ENCODE measurements around the gene ZDHHC12. TPM values are rescaled to one million over a fixed set of nuclear protein-coding genes. Genes with fewer than 3 reads are reported as not detected.

ZDHHC12 gene
- total RNA-seq, 4 donors from 2014 or later: 51.5 to 99.4 (median 77.1) TPM

DNA sequence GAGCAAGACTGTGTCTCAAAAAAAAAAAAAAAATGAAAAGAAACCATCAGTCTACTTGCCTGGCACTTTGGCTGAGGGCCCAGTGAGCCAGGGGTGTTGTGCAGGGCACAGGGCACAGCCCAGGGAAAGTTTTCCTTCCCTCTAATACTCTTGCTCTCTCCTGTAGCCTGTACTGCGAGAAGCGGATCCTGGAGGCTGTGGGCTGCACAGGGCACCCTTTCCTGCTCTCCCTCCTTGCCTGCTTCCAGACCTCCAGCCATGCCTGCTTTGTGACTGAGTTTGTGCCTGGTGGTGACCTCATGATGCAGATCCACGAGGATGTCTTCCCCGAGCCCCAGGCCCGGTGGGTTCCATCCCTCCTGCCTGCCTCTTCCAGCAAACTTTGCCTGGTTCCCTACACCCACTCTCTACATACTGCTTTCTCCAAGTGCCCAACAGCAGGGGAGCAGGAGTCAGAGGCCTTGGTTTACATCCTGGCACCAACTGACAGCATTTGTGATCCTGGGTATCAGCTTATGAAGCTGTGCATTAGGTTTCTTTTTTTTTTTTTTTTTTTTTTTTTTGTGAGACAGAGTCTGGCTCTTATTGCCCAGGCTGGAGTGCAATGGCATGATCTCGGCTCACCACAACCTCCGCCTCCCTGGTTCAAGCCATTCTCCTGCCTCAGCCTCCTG lies 7.2 kb downstream of the ZDHHC12 start:
- WGBS, 2 donors: 76 to 88% methylated on average over 5 to 7 of the region's 7 CpGs
- intact Hi-C loops (cut with DNase I): no loop called here
- H3K4me1 ChIP-seq: peaks cover 0 to 8% (median 0%) of the 10 kb centered on the region in 3 donors
- peaks cover 0 to 45% (median 5%) of the 10 kb centered on the region in 3 donors for H3K36me3 ChIP-seq
- TF ChIP-seq, protein P1, sequence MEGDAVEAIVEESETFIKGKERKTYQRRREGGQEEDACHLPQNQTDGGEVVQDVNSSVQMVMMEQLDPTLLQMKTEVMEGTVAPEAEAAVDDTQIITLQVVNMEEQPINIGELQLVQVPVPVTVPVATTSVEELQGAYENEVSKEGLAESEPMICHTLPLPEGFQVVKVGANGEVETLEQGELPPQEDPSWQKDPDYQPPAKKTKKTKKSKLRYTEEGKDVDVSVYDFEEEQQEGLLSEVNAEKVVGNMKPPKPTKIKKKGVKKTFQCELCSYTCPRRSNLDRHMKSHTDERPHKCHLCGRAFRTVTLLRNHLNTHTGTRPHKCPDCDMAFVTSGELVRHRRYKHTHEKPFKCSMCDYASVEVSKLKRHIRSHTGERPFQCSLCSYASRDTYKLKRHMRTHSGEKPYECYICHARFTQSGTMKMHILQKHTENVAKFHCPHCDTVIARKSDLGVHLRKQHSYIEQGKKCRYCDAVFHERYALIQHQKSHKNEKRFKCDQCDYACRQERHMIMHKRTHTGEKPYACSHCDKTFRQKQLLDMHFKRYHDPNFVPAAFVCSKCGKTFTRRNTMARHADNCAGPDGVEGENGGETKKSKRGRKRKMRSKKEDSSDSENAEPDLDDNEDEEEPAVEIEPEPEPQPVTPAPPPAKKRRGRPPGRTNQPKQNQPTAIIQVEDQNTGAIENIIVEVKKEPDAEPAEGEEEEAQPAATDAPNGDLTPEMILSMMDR (IDR thresholded peaks at IDR 0.05): no peak
- TF ChIP-seq POLR2A (IDR thresholded peaks at IDR 0.05): no peak
- no peak for DNase-seq
- H3K27me3 ChIP-seq: no peaks in the 10 kb centered on the region
- no peaks in the 10 kb centered on the region for H3K9me3 ChIP-seq
- H3K27ac ChIP-seq: no peak overlapping the region
- H3K4me3 ChIP-seq: no peak overlapping the region

DNA sequence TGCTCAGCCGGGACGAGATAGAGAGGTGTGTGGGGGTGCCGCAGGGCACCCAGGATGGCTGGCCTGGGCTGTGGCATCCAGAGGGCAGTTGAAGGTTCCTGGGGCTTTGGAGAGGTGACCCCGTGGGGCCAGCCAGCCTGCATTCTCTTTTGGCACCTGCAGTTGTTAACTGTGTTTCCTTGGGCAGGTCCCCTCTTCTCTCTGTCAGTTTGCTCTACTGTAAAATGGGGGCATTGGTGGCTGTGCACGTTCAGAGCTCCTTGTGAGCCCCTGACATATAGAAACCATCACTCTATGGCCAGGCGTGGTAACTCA lies 8.5 kb downstream of the ZDHHC12 start:
- Histone ChIP-seq H3K4me1 (peaks cover 0 to 8% (median 0%) of the 10 kb centered on the region in 3 donors), H3K4me3 (no peak overlapping the region), H3K27me3 (no peaks in the 10 kb centered on the region), H3K36me3 (peaks cover 0 to 32% (median 0%) of the 10 kb centered on the region in 3 donors), H3K27ac (no peak overlapping the region), H3K9me3 (no peaks in the 10 kb centered on the region)
- TF ChIP-seq POLR2A (IDR thresholded peaks at IDR 0.05): no peak
- TF ChIP-seq, protein P1 (IDR thresholded peaks at IDR 0.05): no peak
- intact Hi-C loops (cut with DNase I): no loop called here
- DNase-seq: no peak
- 20 to 93% methylated on average over 1 to 2 of the region's 6 CpGs for WGBS, 2 donors

DNA sequence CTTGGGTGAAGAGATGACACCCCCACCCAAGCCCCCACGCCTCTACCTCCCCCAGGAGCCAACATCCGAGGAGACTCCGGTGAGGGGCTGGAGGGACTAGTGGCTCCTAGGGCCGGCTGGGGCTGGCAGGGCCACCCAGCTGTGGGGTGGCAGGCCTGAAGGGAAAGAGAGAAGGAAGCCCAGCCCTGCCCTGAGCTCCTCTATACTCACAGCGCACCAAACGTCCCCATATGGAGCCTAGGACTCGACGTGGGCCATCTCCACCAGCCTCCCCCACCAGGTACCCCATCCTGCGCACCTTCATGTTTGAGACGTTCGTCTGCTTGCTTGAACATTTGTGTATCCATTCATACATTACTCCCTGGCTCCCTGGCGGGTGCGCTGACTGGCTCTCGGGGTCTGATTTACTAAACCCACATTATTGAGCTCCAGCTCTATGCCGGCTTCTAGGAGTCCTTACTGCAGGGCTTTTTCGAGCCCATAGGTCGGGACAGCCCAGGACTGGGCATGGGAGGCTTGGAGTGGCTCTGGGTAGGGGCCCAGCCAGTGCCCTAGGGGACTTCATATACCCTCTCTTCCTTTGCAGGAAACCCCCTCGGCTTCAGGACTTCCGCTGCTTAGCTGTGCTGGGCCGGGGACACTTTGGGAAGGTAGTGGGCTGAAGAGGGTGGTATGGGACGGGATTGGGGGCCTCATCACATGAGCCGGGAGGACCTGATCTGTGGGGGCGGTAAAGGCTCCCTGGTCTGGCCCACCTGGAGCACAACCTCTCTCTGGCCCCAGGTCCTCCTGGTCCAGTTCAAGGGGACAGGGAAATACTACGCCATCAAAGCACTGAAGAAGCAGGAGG lies 9.1 kb downstream of the ZDHHC12 start:
- 84 to 85% methylated on average over 11 to 17 of the region's 24 CpGs for WGBS, 2 donors
- DNase-seq: no peak
- Histone ChIP-seq H3K9me3 (no peaks in the 10 kb centered on the region), H3K4me1 (peaks cover 0 to 5% (median 0%) of the 10 kb centered on the region in 3 donors), H3K36me3 (peaks cover 0 to 26% (median 0%) of the 10 kb centered on the region in 3 donors), H3K27ac (no peak overlapping the region), H3K4me3 (no peak overlapping the region), H3K27me3 (no peaks in the 10 kb centered on the region)
- intact Hi-C loops (cut with DNase I): no loop called here
- no peak for TF ChIP-seq POLR2A (IDR thresholded peaks at IDR 0.05)
- TF ChIP-seq, protein P1 (IDR thresholded peaks at IDR 0.05): no peak

DNA sequence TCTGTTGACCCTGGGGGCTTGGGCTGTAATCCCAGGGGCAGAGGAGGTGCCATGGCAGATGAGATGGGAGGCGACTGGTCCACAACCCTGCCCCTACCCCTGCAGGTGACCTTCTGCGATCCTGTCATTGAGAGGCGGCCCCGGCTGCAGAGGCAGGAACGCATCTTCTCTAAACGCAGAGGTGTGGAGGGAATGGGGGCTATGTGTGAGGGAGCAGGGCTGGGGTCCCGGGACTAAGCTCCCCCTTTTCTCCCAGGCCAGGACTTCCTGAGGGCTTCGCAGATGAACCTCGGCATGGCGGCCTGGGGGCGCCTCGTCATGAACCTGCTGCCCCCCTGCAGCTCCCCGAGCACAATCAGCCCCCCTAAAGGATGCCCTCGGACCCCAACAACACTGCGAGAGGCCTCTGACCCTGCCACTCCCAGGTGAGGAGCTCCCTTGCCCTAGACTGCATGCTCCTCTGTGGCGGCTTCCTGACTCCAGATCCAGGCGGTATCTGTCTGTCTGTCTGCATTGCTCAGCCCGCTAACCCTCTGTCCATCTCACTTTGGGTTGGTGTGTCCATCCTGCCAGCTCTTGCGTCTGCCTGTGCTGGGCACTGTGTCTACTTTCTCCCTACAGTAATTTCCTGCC lies 9.9 kb downstream of the ZDHHC12 start:
- Histone ChIP-seq H3K9me3 (no peaks in the 10 kb centered on the region), H3K36me3 (peaks cover 0 to 24% (median 0%) of the 10 kb centered on the region in 3 donors), H3K27ac (no peak overlapping the region), H3K4me3 (no peak overlapping the region), H3K27me3 (no peaks in the 10 kb centered on the region), H3K4me1 (no peaks in the 10 kb centered on the region)
- WGBS, 2 donors: 83 to 84% methylated on average over 3 to 8 of the region's 19 CpGs
- TF ChIP-seq, protein P1 (IDR thresholded peaks at IDR 0.05): no peak
- TF ChIP-seq POLR2A (IDR thresholded peaks at IDR 0.05): no peak
- DNase-seq: no peak
- intact Hi-C loops (cut with DNase I): no loop called here

DNA sequence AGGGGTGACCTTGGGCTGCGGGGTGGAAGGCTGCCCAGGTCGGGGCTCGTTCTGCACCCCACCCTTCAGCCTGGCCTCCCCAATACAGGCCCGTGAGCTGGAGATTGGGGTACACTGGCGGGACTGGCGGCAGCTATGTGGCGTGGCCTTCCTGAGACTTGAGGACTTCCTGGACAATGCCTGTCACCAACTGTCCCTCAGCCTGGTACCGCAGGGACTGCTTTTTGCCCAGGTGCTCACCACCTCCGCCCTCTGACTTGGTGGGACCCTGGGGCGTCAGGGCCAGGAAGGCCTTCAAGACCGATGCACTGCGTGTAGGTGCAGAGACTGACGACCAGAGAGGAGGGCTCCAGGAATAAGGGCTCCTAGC lies 10.5 kb downstream of the ZDHHC12 start:
- H3K27ac ChIP-seq: no peak overlapping the region
- no peaks in the 10 kb centered on the region for H3K9me3 ChIP-seq
- H3K36me3 ChIP-seq: peaks cover 0 to 24% (median 0%) of the 10 kb centered on the region in 3 donors
- WGBS, 2 donors: 95% methylated on average over 7 of the region's 13 CpGs; no CpG with 5 or more reads in 1 of the 2 donors
- no peaks in the 10 kb centered on the region for H3K4me1 ChIP-seq
- intact Hi-C loops (cut with DNase I): no loop called here
- no peak for DNase-seq
- H3K4me3 ChIP-seq: no peak overlapping the region
- no peak for TF ChIP-seq POLR2A (IDR thresholded peaks at IDR 0.05)
- TF ChIP-seq, protein P1 (IDR thresholded peaks at IDR 0.05): no peak
- H3K27me3 ChIP-seq: no peaks in the 10 kb centered on the region

Measured in esophagus squamous epithelium (tissue), 5 donors.